ENCODE data around the gene MASP1.

Gene MASP1

GRCh38 chr3:187262360-187262759, 29.2 kb downstream of the MASP1 start:
- in situ Hi-C loops (cut with MboI; ENCODE audit: low pct_unique_long_range_greater_than_20kb, low sequenced_read_pairs, unreplicated experiment), result no loop called here
- no peak for DNase-seq (ENCODE audit: low spot score)
- no peak for TF ChIP-seq CTCF (IDR thresholded peaks at IDR 0.05; ENCODE audit: extremely low read depth, insufficient read depth, missing control alignments)

GRCh38 chr3:187261541-187261969, 30.0 kb downstream of the MASP1 start:
- TF ChIP-seq CTCF (IDR thresholded peaks at IDR 0.05; ENCODE audit: extremely low read depth, insufficient read depth, missing control alignments), result no peak
- DNase-seq (ENCODE audit: low spot score), result no peak
- in situ Hi-C loops (cut with MboI; ENCODE audit: low pct_unique_long_range_greater_than_20kb, low sequenced_read_pairs, unreplicated experiment), result no loop called here

GRCh38 chr3:187259171-187259570, 32.4 kb downstream of the MASP1 start:
- in situ Hi-C loops (cut with MboI; ENCODE audit: low pct_unique_long_range_greater_than_20kb, low sequenced_read_pairs, unreplicated experiment), result no loop called here
- TF ChIP-seq CTCF (IDR thresholded peaks at IDR 0.05; ENCODE audit: extremely low read depth, insufficient read depth, missing control alignments), result no peak
- DNase-seq (ENCODE audit: low spot score), result no peak

GRCh38 chr3:187257992-187258692, 33.4 kb downstream of the MASP1 start:
- DNase-seq (ENCODE audit: low spot score), result no peak
- no peak for TF ChIP-seq CTCF (IDR thresholded peaks at IDR 0.05; ENCODE audit: extremely low read depth, insufficient read depth, missing control alignments)
- in situ Hi-C loops (cut with MboI; ENCODE audit: low pct_unique_long_range_greater_than_20kb, low sequenced_read_pairs, unreplicated experiment), result no loop called here

GRCh38 chr3:187257471-187257870, 34.1 kb downstream of the MASP1 start:
- in situ Hi-C loops (cut with MboI; ENCODE audit: low pct_unique_long_range_greater_than_20kb, low sequenced_read_pairs, unreplicated experiment), result no loop called here
- TF ChIP-seq CTCF (IDR thresholded peaks at IDR 0.05; ENCODE audit: extremely low read depth, insufficient read depth, missing control alignments), result no peak

GRCh38 chr3:187256051-187256616, 35.4 kb downstream of the MASP1 start:
- no peak for TF ChIP-seq CTCF (IDR thresholded peaks at IDR 0.05; ENCODE audit: extremely low read depth, insufficient read depth, missing control alignments)
- in situ Hi-C loops (cut with MboI; ENCODE audit: low pct_unique_long_range_greater_than_20kb, low sequenced_read_pairs, unreplicated experiment), result no loop called here
- no peak for DNase-seq (ENCODE audit: low spot score)

More at GRCh38 chr3:187257471-187257870, 34.1 kb downstream of the MASP1 start:
- no peak for DNase-seq (ENCODE audit: low spot score)
